Eye (tissue), 1 donor: ENCODE measurements around the gene SLC45A1.
A peak's percentile ranks its signal among the peaks of the same experiment; 100 is the strongest.
"Not testable (repeated sequence)": the region's sequence is repeated elsewhere in the genome, so short reads cannot be mapped to it uniquely, and the experiment has no call there.

Source experiments
- DNase-seq: peaks from one replicate; pipeline ENCODE4 v3.0.0-alpha.2; 2015

Gene SLC45A1

GRCh38 chr1:8317647-8318381 lies at the start of gene SLC45A1:
TSS of gene SLC45A1 (plus strand) at chr1:8318114. CDS start at chr1:8324330, 6,216 bp downstream.
- peak; percentile 83 for DNase-seq

GRCh38 chr1:8273036-8273435 lies 44.9 kb upstream of the SLC45A1 start:
- no peak for DNase-seq

GRCh38 chr1:8274352-8274751 lies 43.6 kb upstream of the SLC45A1 start:
- DNase-seq: no peak

GRCh38 chr1:8276173-8276914 lies 41.6 kb upstream of the SLC45A1 start:
- no peak for DNase-seq

- no peak for DNase-seq
Measured at GRCh38 chr1:8276932-8277331, 41.0 kb upstream of the SLC45A1 start.

- DNase-seq: not testable (repeated sequence)
Measured at GRCh38 chr1:8278677-8279076, 39.2 kb upstream of the SLC45A1 start.

GRCh38 chr1:8281843-8282509 lies 35.9 kb upstream of the SLC45A1 start:
- no peak for DNase-seq

GRCh38 chr1:8283058-8283884 lies 34.6 kb upstream of the SLC45A1 start:
- DNase-seq: no peak

- DNase-seq: no peak
Measured at GRCh38 chr1:8284127-8284526, 33.8 kb upstream of the SLC45A1 start.

GRCh38 chr1:8285103-8285502 lies 32.8 kb upstream of the SLC45A1 start:
- no peak for DNase-seq

- no peak for DNase-seq
Measured at GRCh38 chr1:8285965-8286364, 31.9 kb upstream of the SLC45A1 start.

GRCh38 chr1:8293118-8293517 lies 24.8 kb upstream of the SLC45A1 start:
- DNase-seq: no peak

- no peak for DNase-seq
Measured at GRCh38 chr1:8293641-8294169, 24.2 kb upstream of the SLC45A1 start.

- no peak for DNase-seq
Measured at GRCh38 chr1:8294170-8294697, 23.7 kb upstream of the SLC45A1 start.

- DNase-seq: no peak
Measured at GRCh38 chr1:8297245-8297644, 20.7 kb upstream of the SLC45A1 start.

- no peak for DNase-seq
Measured at GRCh38 chr1:8299963-8300362, 18.0 kb upstream of the SLC45A1 start.

GRCh38 chr1:8302081-8302956 lies 15.6 kb upstream of the SLC45A1 start:
- peak; percentile 50 for DNase-seq

GRCh38 chr1:8303141-8303540 lies 14.8 kb upstream of the SLC45A1 start:
- no peak for DNase-seq

GRCh38 chr1:8303876-8304275 lies 14.0 kb upstream of the SLC45A1 start:
- no peak for DNase-seq

GRCh38 chr1:8307628-8308027 lies 10.3 kb upstream of the SLC45A1 start:
- no peak for DNase-seq

- DNase-seq: no peak
Measured at GRCh38 chr1:8311068-8311718, 6.7 kb upstream of the SLC45A1 start.
